ENCODE results near the gene MARCHF2. TPM values are rescaled to one million over a fixed set of nuclear protein-coding genes. Genes with fewer than 3 reads are reported as not detected.
"Not testable (repeated sequence)": the region's sequence is repeated elsewhere in the genome, so short reads cannot be mapped to it uniquely, and the experiment has no call there.

The MARCHF2 gene
- total RNA-seq, 1 donor from 2014 or later, result 44.6 TPM

DNA sequence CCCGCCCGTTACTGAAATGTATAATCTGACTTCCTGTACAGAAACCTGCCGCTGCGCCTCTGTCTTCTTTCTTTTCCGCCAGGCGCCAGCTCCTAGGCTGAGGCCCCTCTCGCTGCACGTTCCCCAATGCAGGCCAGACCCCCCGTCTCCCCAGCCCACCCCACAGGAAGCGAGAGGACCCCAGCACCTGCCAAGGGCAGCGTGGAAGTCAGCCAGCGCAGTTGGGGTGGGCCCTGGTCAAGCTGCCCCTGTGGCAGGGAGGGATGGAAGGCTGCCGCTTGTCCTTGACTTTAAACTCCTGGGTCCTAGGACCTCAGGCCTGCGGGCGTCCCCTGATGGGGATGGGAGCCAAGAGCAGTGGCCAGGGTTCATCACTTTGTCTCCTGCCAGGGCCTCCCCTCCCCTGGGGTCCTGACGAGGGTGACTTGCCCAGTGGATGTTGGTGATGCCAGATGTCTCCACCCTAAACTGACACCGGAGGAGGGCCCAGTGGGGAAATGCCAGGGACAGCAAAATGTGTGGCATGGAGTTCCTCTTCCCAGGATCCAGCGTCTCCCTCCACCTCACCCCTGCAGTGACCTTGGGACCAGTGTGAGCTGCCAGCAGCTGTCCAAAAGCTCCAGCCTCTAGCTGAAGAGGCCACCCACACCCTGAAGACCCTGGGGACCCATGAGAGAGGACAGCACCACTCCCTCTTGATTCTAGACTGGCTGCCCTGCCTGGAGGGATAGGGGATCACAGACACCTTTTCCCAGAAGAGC, 8.5 kb upstream of the MARCHF2 start:
- ATAC-seq (peak; percentile 69), DNase-seq (ENCODE audit: low spot score) (no peak)

DNA sequence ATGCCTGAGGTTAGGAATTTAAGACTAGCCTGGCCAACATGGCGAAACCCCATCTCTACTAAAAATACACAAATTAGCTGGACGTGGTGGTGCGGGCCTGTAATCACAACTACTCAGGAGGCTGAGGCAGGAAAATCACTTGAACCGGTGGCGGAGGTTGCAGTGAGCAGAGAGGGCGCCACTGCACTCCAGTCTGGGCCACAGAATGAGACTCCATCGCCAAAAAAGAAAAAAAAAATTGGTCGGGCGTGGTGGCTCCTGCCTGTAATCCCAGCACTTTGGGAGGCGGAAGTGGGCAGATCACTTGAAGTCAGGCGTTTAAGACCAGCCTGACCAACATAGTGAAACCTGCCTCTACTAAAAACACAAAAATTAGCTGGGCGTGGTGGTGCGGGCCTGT, 2.4 kb upstream of the MARCHF2 start:
- DNase-seq (ENCODE audit: low spot score); ATAC-seq: not testable (repeated sequence)

DNA sequence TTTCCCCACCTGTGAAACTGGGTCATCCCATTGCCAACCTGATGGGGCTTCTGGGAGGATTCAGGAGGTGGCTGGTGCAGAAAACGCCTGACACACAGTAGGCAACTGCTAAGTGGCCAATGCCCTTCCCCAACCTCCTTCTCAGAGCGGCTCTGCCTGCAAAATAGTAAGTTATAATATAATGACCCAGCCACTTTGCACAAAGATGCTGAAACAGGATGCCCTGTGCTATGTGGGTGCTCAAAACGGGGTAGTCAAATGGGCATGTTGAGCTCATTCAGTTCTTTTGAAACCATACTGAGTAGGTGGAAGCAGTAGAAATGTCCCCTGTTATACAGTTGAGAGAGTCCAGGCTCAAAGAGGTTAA, 507 bp downstream of the MARCHF2 start:
- ATAC-seq, result no peak
- DNase-seq (ENCODE audit: low spot score), result no peak

DNA sequence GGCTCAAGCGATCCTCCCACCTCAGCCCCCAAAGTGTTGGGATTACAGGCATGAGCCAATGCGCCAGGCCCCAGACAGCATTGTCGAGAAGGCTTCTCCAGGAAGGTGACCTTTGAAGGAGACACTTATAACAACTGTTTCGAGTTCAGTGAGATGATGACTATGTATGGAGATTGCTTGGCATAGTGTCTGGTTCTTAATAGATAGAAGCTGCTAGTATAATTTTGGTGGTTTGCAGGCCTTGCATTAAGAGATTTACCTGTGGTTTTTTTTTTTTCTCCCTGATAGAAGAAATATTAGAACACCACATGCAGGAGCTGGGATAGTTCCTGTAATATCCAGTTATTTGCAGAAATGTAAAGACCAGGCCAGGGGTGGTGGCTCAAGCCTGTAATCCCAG, 3.7 kb downstream of the MARCHF2 start:
- ATAC-seq (no peak), DNase-seq (ENCODE audit: low spot score) (no peak)

DNA sequence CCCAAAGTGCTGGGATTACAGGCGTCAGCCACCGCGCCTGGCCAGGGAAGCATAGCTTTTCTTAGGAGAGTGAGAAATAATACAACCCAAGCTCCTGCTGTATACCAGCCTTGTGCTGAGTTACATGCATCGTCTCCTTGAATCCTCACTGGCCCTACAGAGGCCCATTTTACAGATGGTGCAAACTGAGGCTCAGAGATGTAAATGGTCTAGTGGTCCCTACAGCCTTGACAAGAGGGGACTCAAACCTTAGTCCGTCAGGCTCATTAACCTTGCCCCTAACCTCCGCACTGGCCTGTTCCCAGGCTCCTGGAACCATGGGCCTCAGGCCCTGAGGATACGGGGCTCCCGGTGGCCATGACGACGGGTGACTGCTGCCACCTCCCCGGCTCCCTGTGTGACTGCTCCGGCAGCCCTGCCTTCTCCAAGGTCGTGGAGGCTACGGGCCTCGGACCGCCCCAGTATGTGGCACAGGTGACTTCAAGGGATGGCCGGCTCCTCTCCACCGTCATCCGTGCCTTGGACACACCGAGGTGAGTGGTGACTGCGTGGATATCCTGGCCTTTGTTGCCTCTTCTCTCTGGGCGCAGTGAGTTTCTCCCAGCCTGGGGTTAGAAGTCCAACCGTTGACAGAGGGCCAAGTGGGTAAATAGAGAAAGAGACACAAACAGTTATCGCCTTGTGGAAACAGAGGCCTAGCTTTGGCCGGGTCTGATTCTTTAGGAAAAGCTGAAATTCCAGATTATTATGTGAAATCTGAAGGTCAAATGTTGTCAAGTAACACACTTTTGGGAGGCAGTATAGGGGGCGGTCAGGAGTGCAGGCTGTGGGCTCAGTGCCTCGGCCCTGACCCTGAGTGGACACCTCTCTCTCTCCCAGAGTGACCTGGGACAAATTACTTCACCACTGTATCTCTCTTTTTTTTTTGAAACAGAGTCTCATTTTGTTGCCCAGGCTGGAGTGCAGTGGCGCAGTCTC, 8.7 kb downstream of the MARCHF2 start:
- DNase-seq (ENCODE audit: low spot score) (peak; percentile 88), ATAC-seq (peak; percentile 78)

DNA sequence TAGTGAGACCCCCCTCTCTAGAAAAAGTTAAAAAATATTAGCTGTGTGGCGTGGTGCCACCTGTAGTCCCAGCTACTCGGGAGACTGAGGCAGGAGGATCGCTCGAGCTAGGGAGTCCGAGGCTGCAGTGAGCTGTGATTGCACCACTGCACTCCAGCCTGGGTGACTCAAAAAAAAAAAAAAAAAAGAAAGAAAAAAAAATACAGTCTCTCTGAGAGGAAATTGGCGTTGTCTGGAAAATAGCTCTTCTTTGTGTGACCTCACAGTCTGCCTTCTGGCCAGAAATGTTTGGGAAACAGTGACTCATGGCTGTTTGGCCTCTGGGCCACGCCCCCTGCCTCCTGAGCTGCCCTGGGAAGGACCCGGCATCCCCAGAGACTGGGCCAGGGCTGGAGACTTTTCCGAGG, 10.7 kb downstream of the MARCHF2 start:
- ATAC-seq (peak; percentile 79), DNase-seq (ENCODE audit: low spot score) (peak; percentile 93)

DNA sequence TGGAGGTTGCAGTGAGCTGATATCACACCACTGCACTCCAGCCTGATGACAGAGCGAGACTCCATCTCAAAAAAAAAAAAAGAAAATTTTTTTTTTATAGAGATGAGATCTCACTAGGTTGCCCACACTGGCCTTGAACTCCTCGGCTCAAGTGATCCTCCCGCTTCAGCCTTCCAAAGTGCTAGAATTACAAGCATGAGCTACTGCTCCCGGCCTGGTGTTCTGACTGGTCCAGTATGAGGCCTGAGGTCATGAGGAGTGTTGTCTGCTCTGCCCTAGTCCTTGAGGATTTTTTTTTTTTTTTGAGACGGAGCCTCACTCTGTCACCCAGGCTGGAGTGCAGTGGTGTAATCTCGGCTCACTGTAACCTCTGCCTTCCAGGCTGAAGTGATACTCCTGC, 12.2 kb downstream of the MARCHF2 start:
- ATAC-seq, result not testable (repeated sequence)

GRCh38 chr19:8426283-8426682, 13.2 kb downstream of the MARCHF2 start:
- DNase-seq (ENCODE audit: low spot score) (no peak), ATAC-seq (no peak)

More for the DNA sequence above, 12.2 kb downstream of the MARCHF2 start:
- not testable (repeated sequence) for DNase-seq (ENCODE audit: low spot score)

DNA sequence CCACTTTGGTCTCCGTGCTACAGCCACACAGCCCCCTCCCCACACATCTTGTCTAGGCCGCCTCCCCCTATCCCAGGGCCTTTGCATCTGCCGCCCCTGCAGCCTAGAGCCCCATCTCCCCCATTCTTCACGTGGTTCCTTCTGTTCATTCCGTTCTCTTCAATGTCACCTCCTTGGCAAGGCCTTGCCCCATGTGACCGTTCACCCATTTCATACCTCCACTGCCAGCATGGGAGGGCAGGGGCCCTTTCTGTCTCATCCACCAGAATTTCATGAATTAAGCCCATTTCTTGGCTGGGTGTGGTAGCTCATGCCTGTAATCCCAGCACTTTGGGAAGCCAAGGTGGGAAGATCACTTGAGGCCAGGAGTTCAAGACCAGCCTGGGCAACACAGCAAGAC, 15.9 kb downstream of the MARCHF2 start:
- ATAC-seq (no peak), DNase-seq (ENCODE audit: low spot score) (no peak)

- DNase-seq (ENCODE audit: low spot score) (no peak), ATAC-seq (no peak)
These were observed 16.7 kb downstream of the MARCHF2 start for GRCh38 chr19:8429826-8430225.

- DNase-seq (ENCODE audit: low spot score) (no peak), ATAC-seq (no peak)
These were observed 17.5 kb downstream of the MARCHF2 start for GRCh38 chr19:8430650-8431049.

- ATAC-seq (no peak), DNase-seq (ENCODE audit: low spot score) (no peak)
These were observed 25.1 kb downstream of the MARCHF2 start for GRCh38 chr19:8438236-8438635.

- no peak for DNase-seq (ENCODE audit: low spot score)
- ATAC-seq, result no peak
These were observed 28.8 kb downstream of the MARCHF2 start for GRCh38 chr19:8441725-8442544.

DNA sequence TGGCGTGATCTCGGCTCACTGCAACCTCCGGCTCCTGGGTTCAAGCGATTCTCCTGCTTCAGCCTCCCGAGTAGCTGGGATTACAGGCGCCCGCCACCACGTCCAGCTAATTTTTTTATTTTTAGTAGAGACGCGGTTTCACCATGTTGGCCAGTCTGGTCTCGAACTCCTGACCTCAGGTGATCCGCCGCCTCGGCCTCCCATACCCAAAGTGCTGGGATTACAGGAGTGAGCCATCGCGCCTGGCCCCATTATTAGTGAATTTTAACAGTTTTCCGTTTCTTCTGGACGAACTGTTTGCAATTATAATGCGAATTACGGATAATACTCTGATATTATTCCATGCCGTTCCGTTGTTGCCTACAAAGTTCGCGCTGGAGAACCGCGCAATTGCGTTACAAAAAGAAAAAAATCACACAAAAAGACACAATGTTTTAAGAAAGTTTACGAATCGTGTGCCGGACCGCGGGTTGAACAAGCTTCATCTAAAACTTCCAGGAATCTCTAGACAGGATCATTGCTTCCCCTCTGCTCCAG, 31.1 kb downstream of the MARCHF2 start:
- not testable (repeated sequence) for DNase-seq (ENCODE audit: low spot score); ATAC-seq

- peak; percentile 90 for ATAC-seq
- peak; percentile 100 for DNase-seq (ENCODE audit: low spot score)
These were observed 31.8 kb downstream of the MARCHF2 start, which contains the start of gene HNRNPM for GRCh38 chr19:8444677-8445487. Gene HNRNPM (plus strand): TSS chr19:8444975. CDS start chr19:8444999, 24 bp downstream.

DNA sequence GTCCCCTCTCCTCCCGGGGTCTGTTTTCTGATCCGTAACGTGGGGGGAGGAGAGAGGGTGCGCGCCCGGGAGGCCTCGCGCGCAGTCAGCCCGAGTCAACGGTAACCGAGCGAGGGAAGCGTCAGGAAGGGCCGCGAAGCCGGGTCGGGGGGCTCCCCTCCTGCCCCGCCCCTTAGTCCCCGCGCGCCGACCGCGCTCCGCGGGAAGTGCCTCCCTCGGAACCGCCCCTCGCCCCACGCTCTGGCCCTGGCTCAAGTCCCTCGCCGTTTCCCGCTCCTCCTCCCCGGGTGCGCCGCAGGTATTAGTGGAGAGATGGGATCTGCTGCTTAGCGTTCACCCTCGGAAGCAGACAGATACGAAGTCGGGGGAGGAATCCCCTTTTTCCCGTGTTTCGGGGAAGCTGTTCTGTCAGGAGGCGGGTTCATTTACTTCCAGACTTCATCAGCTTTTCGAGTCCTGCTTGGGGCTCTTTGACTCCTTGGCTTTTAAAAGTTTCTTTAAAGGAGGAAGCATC, 32.4 kb downstream of the MARCHF2 start:
- DNase-seq (ENCODE audit: low spot score), result peak; percentile 72

GRCh38 chr19:8446061-8446709, 33.1 kb downstream of the MARCHF2 start:
- no peak for DNase-seq (ENCODE audit: low spot score)
- no peak for ATAC-seq

More for the DNA sequence above, 32.4 kb downstream of the MARCHF2 start:
- ATAC-seq, result peak; percentile 69

DNA sequence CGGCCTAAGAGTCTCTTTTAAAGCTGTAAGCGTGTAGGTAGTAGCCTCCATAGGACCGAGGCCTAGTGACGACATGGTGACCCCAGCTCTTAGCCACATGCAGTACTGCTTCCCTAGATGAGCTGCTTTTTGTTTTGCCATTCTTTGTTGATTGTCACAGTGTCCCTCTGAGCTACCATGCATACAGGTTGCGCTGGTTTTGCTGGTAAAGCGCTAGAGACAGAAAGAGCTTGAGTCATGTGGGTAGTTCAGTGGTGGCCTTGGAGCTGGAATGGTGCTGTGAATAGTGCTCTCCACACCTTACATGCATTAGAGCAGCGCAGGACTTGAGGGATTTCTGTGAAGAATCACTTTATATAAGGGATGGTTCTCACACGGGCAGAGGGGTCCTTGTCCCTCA, 36.7 kb downstream of the MARCHF2 start:
- DNase-seq (ENCODE audit: low spot score), result no peak
- no peak for ATAC-seq

GRCh38 chr19:8451377-8451776, 38.3 kb downstream of the MARCHF2 start:
- ATAC-seq (peak; percentile 61), DNase-seq (ENCODE audit: low spot score) (no peak)

Measured in left lobe of liver (tissue), 2 donors.